Right kidney (tissue), 1 donor: Measurements from ENCODE around the gene APBB1IP.
"Not testable (repeated sequence)": the region's sequence is repeated elsewhere in the genome, so short reads cannot be mapped to it uniquely, and the experiment has no call there.

Experiments used
- DNase-seq: peaks from one replicate; pipeline ENCODE4 v3.0.0-alpha.2; 2016

The APBB1IP gene

DNA sequence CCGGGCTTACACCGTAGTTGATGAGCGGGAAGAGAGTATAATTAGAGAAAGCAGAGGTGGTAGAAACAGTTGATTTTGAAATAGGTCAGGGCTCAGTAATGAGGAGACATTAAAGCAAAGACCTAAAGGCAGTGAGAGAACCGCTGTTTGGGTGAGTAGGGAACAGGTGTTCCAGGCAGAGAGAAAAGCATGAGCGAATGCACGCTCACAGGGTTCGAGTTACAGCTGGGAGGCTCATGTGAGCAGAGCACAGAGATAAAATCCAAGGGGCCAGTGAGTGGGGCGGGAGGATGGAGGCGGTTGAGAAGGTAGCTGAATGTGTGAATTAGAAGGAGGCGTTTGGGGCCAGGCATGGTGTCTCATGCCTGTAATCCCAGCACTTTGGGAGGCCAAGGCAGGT, 39.9 kb downstream of the APBB1IP start:
- no peak for DNase-seq

DNA sequence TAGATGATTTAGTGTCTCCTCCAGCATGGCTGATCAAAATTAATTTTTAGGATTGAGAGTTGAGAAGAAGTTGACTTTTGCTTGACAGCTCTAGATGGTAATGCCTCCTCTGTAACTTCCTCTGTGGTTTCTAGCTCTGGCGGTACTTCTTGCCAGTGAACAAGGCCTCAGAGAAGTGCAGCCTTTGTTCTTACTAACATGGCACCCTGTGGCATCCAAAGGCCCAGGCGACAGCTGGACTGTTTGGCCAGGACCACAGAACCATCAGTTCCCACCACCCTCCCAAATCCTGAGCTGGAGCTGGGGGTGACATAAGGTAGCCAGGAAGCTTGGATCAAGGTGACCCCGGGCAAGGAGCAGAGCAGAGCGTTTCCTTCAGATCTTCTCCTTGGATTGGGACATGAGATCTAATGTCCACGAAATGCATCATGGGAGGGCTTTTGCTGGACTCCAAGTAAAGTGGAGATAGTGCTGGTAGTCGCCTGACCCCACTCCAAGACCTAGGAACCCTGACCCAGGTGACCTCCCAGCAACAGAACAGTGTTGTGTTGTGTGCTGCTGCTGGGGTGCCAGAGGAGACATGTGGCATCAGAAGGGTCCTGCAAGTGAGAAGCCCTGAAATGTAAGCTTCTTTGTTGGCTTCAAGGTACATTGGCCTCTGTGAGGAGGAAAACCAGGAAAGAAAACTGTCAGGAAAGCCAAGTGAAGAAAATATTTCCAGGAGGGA, 41.8 kb downstream of the APBB1IP start:
- no peak for DNase-seq

DNA sequence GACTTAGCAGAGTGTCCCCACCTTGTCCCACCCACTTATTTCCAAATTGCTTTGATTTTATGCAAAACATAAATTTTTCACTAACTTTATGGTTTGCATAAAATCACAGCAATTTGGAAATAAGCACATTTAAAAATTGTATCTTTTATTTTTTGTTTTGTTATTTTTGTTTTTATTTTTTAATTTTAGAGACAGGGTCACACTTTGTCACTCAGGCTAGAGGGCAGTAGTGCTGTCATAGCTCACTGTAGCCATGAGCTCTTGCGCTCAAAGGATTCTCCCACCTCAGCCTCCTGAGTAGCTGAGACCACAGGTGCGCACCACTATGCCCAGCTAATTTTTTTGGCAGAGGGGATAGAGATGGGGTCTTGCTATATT, 43.2 kb downstream of the APBB1IP start:
- DNase-seq: no peak

- no peak for DNase-seq
Observed at GRCh38 chr10:26481914-26482550, 43.9 kb downstream of the APBB1IP start.

- no peak for DNase-seq
Observed at GRCh38 chr10:26483554-26483953, 45.4 kb downstream of the APBB1IP start.

DNA sequence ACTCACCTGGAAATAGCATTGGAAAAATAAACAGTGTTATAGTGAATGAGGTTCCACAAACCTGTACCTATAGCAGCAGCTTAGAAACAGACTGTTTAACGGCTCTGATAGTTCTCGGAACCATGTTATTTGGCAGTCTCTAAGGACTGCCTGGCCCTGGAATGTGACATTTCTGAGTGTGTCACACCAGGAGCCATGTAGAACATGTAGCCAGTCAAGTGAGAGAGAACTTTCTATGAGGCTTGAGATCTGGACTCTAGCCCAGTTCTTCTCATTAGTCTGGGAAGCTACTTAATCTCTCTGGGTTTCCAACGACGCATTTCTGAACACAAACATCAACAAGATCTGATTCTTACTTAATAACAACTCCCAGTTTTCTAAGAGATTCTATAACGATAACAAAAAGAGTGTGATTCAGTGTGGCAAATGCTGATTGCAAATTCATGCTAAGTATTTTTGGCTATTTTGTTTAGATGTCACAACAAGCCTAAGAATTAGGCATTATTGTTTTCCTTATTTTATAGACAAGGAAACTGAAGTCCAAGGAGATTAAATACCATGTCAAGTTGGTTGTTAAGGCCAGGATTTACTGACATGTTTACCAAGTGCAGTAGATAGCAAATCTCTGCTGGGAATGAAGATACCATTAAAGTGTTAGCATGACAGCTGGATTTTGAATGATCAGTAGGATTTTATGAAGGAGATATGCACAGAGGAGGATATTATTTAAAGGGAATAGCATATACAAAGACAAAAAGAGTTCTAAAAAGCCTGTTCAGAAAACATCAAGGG, 47.2 kb downstream of the APBB1IP start:
- no peak for DNase-seq

GRCh38 chr10:26486304-26486703, 48.2 kb downstream of the APBB1IP start:
- no peak for DNase-seq

GRCh38 chr10:26486990-26487850, 49.1 kb downstream of the APBB1IP start:
- no peak for DNase-seq

- DNase-seq: no peak
Observed at GRCh38 chr10:26488344-26488743, 50.2 kb downstream of the APBB1IP start.

- DNase-seq: no peak
Observed at GRCh38 chr10:26489081-26489480, 50.9 kb downstream of the APBB1IP start.

DNA sequence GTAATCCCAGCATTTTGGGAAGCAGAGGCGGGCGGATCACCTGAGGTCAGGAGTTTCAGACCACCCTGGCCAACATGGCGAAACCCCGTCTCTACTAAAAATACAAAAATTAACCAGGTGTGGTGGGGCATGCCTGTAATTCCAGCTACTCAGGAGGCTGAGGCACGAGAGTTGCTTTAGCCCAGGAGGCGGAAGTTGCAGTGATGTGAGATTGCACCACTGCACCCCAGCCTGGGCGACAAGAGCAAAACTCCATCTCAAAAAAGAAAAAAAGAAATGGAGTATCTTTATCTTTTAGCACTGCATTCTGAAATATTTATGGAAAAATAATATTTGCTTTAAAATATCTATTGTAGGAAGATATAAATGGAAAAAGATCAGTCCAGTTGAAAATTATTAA, 52.2 kb downstream of the APBB1IP start:
- DNase-seq: not testable (repeated sequence)

- no peak for DNase-seq
Observed at GRCh38 chr10:26491276-26491675, 53.1 kb downstream of the APBB1IP start.

DNA sequence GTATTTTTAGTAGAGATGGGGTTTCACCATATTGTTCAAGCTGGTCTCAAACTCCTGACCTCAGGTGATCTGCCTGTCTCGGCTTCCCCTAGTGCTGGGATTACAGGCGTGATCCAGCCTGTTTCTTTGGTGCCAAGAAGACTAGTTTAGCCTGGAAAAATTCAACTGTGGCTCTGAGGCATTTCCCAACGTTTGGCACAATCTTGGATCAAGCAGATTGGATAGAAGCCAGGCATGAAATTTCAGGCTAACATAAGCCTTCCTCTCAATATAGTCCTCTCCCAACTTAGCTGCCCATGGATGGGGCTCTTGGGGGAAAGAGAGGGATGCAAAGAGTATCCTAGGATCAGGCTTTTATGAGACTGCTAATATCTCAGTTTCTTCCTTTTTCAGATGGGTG, 53.8 kb downstream of the APBB1IP start:
- DNase-seq: no peak

DNA sequence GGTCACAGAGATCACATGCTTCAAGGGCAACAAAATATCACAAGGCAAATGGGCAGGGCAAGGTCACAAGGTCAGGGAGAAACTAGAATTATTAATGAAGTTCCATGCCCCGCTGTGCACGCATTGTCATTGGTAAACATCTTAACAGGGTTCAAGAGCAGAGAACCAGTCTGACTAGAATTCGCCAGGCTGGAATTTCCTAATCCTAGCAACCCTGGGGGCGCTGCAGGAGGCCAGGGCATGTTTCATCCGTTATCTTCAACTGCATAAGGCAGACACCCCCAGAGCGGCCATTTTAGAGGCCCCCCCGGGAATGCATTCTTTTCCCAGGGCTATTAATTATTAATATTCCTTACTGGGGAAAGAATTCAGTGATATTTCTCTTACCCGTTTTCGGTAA, 54.6 kb downstream of the APBB1IP start:
- DNase-seq: not testable (repeated sequence)

GRCh38 chr10:26494018-26494417, 55.9 kb downstream of the APBB1IP start:
- DNase-seq: no peak

DNA sequence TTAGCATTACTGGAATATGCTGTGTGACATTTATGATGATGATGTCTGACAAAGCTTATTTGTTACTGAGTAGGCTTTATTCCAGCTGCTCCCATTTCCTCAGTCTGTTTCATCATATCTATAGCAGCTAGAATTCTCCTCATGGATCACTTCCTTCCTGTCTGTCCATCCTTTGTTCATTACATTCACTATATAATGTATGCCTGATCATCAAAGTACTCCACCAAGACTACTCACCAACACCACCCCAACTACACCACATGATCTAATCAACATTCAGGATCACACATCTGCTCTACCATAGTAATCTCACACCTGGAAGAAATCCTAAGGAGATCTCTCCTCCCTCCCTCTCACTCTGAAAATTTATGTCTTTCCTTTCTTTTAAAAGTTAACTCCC, 61.3 kb downstream of the APBB1IP start:
- no peak for DNase-seq

- DNase-seq: no peak
Observed at GRCh38 chr10:26502986-26503385, 64.8 kb downstream of the APBB1IP start.

DNA sequence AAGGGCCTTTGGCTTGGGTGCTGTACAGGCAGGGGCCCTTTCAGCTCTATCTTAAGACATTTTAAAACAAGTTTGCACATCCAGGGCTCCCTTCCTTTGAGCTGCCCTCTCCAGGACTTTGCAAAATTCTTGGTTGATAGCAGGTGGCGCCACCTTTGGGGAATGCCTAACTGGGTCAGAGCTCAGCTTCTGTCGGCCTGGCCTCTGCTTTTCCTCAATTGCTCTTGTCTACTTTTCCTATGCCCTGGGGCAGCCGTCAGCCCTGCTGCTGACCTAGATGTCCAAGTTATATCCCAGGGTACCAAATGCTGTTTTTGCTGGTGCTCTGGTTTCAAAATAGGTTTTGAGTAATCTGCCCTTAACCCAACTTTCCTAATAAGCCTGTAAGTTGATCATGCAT, 65.8 kb downstream of the APBB1IP start:
- no peak for DNase-seq

DNA sequence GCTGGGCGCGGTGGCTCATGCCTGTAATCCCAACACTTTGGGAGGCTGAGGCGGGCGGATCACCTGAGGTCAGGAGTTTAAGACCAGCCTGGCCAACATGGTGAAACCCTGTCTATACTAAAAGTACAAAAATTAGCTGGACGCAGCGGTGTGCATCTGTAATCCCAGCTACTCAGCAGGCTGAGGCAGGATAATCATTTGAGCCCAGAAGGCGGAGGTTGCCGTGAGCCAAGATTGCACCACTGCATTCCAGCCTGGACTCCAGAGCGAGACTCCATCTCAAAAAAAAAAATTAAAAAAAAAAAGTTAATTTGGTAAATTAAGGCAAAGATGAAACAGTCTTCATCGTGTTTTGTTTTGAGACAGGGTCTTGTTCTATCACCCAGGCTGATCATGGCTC, 66.3 kb downstream of the APBB1IP start:
- not testable (repeated sequence) for DNase-seq

GRCh38 chr10:26505491-26505890, 67.3 kb downstream of the APBB1IP start:
- DNase-seq: no peak

DNA sequence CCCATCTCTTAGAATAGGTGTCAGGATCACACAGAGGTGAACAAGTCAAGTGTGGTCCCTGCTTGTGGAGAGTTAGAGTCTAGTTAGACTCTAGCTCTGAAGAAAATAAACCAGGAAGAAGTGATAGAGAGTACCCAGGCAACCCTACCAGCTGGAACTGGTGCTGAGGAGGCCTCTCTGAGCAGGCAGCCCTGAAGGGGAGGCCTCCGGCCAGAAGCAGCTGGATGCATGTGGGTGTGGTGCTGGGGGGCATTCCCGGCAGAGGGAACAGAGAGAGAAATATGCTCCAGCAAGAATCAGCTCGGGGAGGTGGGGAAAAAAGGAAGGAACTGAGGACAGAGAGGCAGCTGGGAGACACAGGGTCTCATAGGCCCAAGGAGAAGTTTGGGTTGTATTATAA, 68.6 kb downstream of the APBB1IP start:
- DNase-seq: no peak

GRCh38 chr10:26507441-26507840, 69.3 kb downstream of the APBB1IP start:
- no peak for DNase-seq

GRCh38 chr10:26508016-26508415, 69.9 kb downstream of the APBB1IP start:
- DNase-seq: no peak
